Measurements from ENCODE around the gene C2orf81.

DNA sequence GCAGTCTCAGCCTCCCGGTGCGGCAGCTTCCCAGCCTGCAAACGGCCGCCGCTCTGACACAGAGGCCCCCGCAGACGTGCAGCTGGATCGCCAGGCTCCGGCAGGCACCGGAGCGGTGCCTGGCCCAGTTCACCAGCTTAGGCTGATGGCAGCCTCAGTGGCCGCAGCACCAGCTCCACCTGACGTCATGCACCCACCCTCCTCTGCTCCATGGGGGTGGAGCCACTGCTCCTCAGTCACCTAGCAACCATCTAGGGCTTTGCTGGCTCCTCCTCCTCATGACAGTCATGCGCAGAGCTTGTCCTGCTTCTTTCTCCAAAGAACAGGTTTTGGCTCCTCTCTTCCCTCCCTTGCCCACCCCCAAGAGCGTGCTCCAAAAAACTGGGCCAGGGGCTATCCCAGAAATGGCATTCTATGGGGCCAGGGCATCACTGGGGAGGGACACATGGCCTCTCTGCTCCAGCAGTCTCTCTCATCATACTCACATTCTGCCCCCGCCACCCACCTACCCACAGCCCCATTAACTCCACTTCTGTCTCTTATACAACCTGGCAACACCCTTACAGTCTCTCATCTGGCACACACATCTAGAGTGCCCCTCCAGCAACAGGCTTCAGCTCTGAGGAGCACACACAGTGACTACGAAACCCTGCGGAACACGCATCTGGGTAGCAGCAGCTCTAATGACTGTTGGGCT lies 46.8 kb downstream of the C2orf81 start:
- TF ChIP-seq CTCF (IDR thresholded peaks at IDR 0.05) (no peak), POLR2A (IDR thresholded peaks at IDR 0.05) (no peak), POLR2AphosphoS5 (IDR thresholded peaks at IDR 0.05) (no peak)
